Lung (tissue), 12 donors: ENCODE data around the gene ANGPTL3. TPM values are rescaled to one million over a fixed set of nuclear protein-coding genes. Genes with fewer than 3 reads are reported as not detected.

Source experiments
- ATAC-seq: fragments of 200-7000 bp; cut with Tn5 transposase; one replicate; pipeline ENCODE4 v1.9.1; 2020; ENCODE audit warnings: moderate number of reproducible peaks; ENCODE audit not compliant: insufficient read depth, low FRiP score
- DNase-seq, 3 donors: peaks; one replicate each; pipeline ENCODE4 v3.0.0-alpha.2; 2013 to 2017
- H3K27ac ChIP-seq, 2 donors: one replicate each; pipeline ENCODE4 v1.5.1; 2013; ENCODE audit warnings: mild to moderate bottlenecking in 2 of 2, moderate library complexity in 2 of 2, control low read depth in 1 of 2, inconsistent platforms in 1 of 2, low read depth in 1 of 2, low read length in 1 of 2
- H3K27me3 ChIP-seq, 3 donors: one replicate each; pipeline ENCODE4 v1.5.1; 2013; ENCODE audit warnings: low read length in 2 of 3; ENCODE audit not compliant: control insufficient read depth in 3 of 3, insufficient read depth in 3 of 3
- H3K36me3 ChIP-seq, 4 donors: one replicate each; pipeline ENCODE4 v1.5.1; 2013; ENCODE audit warnings: low read length in 4 of 4, mild to moderate bottlenecking in 1 of 4, moderate library complexity in 1 of 4; ENCODE audit not compliant: control insufficient read depth in 4 of 4, insufficient read depth in 4 of 4
- H3K4me1 ChIP-seq, 5 donors: one replicate each; pipeline ENCODE4 v1.5.1; 2013; ENCODE audit warnings: low read length in 5 of 5, mild to moderate bottlenecking in 2 of 5, moderate library complexity in 1 of 5; ENCODE audit not compliant: control insufficient read depth in 5 of 5, insufficient read depth in 5 of 5
- H3K4me3 ChIP-seq: one replicate; pipeline ENCODE4 v1.5.1; 2013; ENCODE audit warnings: mild to moderate bottlenecking, control low read depth, moderate library complexity
- H3K9ac ChIP-seq, 2 donors: one replicate each; pipeline ENCODE4 v1.5.1; 2013; ENCODE audit warnings: low read length in 2 of 2, control low read depth in 1 of 2; ENCODE audit not compliant: insufficient read depth in 1 of 2
- H3K9me3 ChIP-seq, 4 donors: one replicate each; pipeline ENCODE4 v1.5.1; 2013; ENCODE audit warnings: low read length in 3 of 4, mild to moderate bottlenecking in 1 of 4, moderate library complexity in 1 of 4; ENCODE audit not compliant: control insufficient read depth in 4 of 4, insufficient read depth in 3 of 4
- WGBS, 2 donors: extraction: QIAGEN DNeasy Blood & Tissue Kit; methylation state at CpG; one replicate each; pipeline ENCODE4 v1.1.7; 2013; 5-methylcytosine and 5-hydroxymethylcytosine counted together
- polyA plus RNA-seq, 2 donors: library from polyadenylated mRNA; stranded (reverse); fragments of 200-250 nt; gene quantifications; one replicate each; pipeline ENCODE4 v1.2.1, GENCODE V29; 2013
- total RNA-seq, 2 donors: library from RNA; depleted of rRNA in 1 of 2; stranded (reverse); fragments of >200 nt in 1 of 2; gene quantifications; one replicate each; pipeline ENCODE4 v1.2.1, GENCODE V29; 2014 to 2021
- TF ChIP-seq, protein P1 (sequence below): IDR thresholded peaks from 2 replicates; pipeline ENCODE4 v1.5.1; 2012; ENCODE audit warnings: mild to moderate bottlenecking; ENCODE audit errors: control extremely low read depth, extremely low read depth
- donor health status: control.
- donor health status: control.
- donor health status: Bipolar disorder and iron deficiency.
- donor health status: healthy.
- donor health status: DM: yes; HTN: yes; CAD: no.

ANGPTL3 gene
- total and polyA plus RNA-seq, 4 donors = 0.06 TPM; not detected in 3

DNA sequence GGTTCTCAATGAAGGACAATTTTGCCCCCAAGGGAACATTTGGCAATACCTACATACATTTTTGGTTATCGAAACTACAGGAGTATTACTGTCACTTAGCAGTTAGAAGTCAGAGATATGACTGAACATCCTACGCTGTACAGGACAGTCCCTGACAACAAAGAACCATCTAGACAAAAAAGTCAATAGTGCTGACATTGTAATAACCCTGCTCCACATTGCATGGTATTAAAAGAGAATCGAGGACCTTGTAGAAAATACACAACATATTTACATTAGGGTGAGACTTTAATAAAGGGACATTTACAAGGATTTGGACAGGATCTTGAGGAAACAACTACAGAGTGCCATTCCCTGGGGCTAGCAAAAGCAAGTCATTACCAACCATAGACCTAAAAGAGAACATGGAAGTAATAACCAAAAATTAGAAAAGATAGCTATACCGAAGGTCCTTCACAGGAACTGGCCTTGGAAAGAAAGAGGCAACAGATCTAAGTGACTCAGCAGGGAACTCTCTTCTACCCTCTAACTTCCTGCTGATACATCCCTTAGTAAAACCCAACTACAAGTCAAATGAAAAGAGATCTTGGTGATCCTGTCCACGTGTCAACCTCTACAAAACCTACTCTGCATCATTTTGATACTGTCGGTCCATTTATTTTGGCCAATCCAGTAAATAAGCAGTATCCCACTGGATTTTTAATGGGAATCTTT, 40.2 kb downstream of the ANGPTL3 start:
- Histone ChIP-seq H3K4me1 (no peaks in the 10 kb centered on the region), H3K27me3 (no peaks in the 10 kb centered on the region), H3K4me3 (no peak overlapping the region), H3K36me3 (peaks cover 5 to 24% (median 10%) of the 10 kb centered on the region in 4 donors), H3K27ac (no peak overlapping the region), H3K9me3 (no peaks in the 10 kb centered on the region), H3K9ac (no peak overlapping the region)
- WGBS, 2 donors = 95 to 97% methylated on average over 6 of the region's 6 CpGs
- ATAC-seq = no peak
- no peak for DNase-seq
- TF ChIP-seq, protein P1, sequence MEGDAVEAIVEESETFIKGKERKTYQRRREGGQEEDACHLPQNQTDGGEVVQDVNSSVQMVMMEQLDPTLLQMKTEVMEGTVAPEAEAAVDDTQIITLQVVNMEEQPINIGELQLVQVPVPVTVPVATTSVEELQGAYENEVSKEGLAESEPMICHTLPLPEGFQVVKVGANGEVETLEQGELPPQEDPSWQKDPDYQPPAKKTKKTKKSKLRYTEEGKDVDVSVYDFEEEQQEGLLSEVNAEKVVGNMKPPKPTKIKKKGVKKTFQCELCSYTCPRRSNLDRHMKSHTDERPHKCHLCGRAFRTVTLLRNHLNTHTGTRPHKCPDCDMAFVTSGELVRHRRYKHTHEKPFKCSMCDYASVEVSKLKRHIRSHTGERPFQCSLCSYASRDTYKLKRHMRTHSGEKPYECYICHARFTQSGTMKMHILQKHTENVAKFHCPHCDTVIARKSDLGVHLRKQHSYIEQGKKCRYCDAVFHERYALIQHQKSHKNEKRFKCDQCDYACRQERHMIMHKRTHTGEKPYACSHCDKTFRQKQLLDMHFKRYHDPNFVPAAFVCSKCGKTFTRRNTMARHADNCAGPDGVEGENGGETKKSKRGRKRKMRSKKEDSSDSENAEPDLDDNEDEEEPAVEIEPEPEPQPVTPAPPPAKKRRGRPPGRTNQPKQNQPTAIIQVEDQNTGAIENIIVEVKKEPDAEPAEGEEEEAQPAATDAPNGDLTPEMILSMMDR = no peak

DNA sequence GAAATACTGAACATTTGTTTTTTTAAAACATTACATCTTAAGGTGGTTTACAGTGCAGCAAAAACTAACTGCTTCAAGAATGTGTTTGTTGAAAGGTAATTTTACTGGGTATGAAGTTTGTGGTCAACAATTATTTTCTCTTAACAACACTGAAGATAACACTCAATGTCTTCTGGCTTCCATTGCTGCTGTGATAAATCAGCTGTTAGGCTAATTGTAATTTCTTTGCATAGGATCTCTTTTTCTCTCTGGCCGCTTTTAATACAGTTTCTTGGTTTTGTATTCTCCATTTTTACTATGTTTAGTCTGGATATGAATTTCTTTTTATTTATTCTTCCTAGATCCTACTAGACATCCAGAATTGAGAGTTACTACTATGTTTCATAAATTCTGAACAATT, 46.0 kb downstream of the ANGPTL3 start:
- Histone ChIP-seq H3K9me3 (peaks cover 0 to 2% (median 0%) of the 10 kb centered on the region in 4 donors), H3K36me3 (peaks cover 2 to 19% (median 9%) of the 10 kb centered on the region in 4 donors), H3K4me3 (no peak overlapping the region), H3K27me3 (no peaks in the 10 kb centered on the region), H3K4me1 (no peaks in the 10 kb centered on the region), H3K9ac (no peak overlapping the region), H3K27ac (no peak overlapping the region)
- DNase-seq (no peak), ATAC-seq (no peak)
- 94 to 100% methylated on average over 1 of the region's 1 CpG for WGBS, 2 donors
- TF ChIP-seq, protein P1 = no peak

DNA sequence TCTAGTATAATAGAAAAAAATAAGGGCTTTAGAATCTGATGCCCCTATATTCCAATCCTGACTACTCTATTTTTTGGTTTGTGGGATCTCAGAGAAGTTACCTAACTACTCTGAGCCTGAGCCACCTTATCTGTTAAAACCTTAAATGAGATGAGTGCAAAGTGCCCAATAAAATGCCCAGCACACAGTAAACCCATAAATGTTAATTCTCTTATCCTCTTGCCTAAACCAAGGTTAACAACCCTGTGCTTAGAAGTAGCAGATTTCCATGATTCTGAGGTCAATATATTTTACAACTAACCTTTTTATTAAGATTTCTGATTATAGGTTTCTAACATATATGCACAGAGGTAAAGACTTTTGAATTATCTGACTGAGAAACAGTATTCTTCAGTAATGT, 55.1 kb downstream of the ANGPTL3 start:
- Histone ChIP-seq H3K9ac (no peak overlapping the region), H3K4me1 (peaks cover 0 to 4% (median 2%) of the 10 kb centered on the region in 5 donors), H3K9me3 (no peaks in the 10 kb centered on the region), H3K27me3 (no peaks in the 10 kb centered on the region), H3K4me3 (no peak overlapping the region), H3K36me3 (peaks cover 0 to 3% (median under 1%) of the 10 kb centered on the region in 4 donors), H3K27ac (no peak overlapping the region)
- TF ChIP-seq, protein P1 = no peak
- ATAC-seq (no peak), DNase-seq (no peak)
